HS-5 (cell line): ENCODE data around the gene RALGPS1.

ENCODE experiments used
- DNase-seq: peaks from one replicate; pipeline ENCODE4 v3.0.0-alpha.2; 2012; ENCODE audit warnings: low read depth

The RALGPS1 gene

GRCh38 chr9:127099664-127100063 is 185.1 kb downstream of the RALGPS1 start:
- no peak for DNase-seq

- DNase-seq = no peak
Measured at GRCh38 chr9:127102176-127102575, 187.6 kb downstream of the RALGPS1 start.

DNA sequence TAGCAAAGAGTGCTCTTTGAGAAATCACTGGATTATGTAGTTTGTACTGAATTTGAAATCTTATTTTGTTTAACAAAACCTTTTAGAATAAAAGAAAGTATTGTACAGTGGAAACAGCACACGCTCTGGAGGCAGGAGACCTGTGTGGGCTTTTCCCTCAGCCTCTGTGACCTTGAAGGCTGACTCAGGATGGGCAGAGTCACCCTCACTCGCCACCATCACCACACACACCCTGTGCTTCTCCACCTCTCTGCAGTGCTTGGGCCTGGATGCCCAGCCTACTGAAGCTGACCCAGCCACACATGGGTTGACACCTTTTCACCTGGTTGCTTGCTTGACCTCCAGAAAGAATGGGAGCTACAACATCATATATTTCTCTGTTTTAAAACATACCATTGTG is 188.2 kb downstream of the RALGPS1 start:
- no peak for DNase-seq

GRCh38 chr9:127104581-127105311 is 190.2 kb downstream of the RALGPS1 start:
- no peak for DNase-seq

DNA sequence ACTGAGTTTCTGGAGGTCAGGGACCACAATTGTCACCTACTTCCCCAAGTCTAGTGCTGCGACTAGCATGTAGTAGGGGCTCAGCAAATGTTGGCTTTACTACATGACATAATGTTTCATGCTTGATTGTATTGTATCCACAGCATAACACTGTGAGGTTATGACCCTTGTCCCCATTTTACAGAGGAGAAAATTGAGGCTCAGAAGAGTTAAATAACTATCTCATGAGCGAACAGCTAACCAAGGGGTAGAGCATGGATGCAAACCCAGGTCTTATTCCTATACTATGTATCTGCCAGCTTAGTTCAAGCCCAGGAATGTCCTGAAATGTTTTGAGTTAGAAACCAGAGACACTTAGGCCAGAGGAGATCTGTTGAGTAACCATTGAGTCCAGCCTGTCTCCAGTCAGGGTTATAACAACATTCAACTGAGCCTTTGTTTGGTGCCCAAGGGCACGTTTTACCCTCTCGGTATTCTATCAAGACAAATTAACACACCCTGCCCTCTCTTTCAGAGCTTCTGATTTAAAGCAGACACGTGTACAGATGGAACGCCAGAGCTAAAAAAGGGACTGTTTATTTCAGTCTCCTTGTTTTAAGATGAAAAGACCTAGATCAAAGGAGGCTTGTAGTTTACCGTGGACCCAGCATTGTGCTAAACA is 191.4 kb downstream of the RALGPS1 start:
- no peak for DNase-seq

DNA sequence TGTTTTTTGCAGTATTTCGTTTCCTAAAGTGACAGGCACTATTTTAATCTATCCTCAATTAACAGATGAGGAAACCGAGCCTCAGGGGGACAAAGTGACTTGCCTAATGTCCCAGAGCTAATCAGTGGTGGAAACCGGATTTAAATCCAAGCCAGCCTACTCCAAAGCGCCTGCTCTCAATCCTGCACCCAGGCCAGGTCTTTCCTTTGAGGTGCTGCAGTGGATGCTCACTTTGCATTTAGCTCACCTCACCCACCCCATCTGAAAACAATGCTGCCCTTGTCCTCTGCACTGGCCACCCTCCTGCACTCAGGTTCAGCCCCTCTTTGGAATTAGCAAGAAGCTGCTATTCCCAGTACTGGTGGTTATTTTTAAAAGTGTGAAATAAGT is 191.9 kb downstream of the RALGPS1 start:
- DNase-seq = no peak

- DNase-seq = no peak
Measured at GRCh38 chr9:127107171-127107928, 192.8 kb downstream of the RALGPS1 start.

GRCh38 chr9:127107929-127108876 is 193.6 kb downstream of the RALGPS1 start:
- DNase-seq = no peak

DNA sequence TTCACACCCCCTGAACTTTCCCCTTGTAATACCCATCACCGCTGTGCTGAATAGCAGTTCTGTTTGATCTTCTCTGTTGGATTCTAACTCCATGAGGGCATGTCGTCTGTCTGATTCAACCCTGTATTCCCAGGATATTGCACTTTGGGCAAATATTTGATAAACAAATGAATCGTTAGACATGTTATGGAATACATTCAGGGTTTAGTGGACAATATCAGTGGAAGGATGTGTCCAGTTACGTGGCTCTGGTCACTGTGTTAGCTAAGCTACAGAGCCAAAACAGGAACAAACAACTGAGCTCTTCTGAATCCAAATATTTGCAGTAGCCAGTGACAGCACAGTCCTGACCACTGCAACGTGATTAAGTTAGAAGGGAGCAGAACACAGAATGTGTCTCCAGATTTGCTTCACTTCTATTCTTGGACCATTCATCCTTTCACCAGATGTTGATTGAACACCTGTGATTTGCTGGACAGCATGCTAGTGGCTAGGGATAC is 194.7 kb downstream of the RALGPS1 start:
- DNase-seq = no peak

- DNase-seq = no peak
Measured at GRCh38 chr9:127112056-127112455, 197.5 kb downstream of the RALGPS1 start.

DNA sequence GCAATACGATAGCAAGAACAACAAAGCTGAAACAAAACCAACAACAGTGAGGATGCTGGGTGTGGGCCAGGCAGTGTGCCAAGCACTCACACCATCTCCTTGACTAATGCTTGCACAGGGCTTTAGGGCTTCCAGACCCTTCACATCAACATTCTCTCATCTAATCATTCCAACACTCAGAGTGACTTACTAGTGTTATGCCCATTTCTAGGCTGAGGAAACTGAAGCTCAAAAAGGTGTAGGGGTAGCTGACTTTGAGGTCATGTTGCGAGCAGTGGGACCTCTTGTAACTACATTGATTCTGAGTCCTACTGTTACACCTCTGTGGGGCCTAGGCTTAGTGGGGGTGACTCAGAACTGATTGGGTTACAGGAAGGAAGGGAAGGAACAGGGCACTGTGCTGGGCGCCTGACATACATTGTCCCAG is 198.2 kb downstream of the RALGPS1 start:
- no peak for DNase-seq

DNA sequence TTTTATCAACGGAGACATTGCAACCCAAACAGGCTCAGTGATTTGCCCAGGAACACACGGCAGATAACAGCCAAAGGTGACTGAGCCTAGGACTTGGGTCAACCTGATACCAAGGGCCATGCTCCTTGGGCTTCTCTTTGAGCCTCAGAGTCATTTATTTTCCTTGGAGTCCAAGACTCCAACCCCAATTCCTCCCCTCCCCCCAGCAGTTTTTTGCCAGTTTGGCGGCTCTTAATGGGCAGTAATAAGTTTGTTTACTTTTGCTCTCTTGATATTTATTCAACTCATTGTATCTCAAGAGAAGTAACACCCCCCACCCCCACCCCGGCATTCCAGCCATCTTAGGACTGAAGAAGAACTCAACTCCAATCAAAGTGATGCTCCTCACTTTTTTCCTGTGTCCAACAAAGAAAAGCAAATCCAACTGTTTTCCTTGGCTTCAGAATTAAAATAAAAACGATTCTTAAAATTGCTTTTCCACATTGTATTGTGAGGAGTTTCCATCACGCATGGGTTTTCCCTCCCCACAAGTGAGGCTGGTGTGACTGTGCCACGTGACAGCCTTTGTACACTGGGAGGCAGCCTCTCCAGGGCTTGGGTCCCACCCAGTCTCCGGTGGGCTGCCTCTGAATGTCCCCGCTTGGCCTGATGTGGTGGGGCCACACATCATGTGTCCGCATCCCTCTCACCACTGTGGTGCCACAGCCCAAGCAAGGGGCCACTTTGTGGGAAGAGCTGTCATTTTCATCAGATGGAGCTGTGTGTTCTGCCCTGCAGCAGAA is 198.8 kb downstream of the RALGPS1 start:
- no peak for DNase-seq

GRCh38 chr9:127114606-127115005 is 200.0 kb downstream of the RALGPS1 start:
- DNase-seq = no peak

DNA sequence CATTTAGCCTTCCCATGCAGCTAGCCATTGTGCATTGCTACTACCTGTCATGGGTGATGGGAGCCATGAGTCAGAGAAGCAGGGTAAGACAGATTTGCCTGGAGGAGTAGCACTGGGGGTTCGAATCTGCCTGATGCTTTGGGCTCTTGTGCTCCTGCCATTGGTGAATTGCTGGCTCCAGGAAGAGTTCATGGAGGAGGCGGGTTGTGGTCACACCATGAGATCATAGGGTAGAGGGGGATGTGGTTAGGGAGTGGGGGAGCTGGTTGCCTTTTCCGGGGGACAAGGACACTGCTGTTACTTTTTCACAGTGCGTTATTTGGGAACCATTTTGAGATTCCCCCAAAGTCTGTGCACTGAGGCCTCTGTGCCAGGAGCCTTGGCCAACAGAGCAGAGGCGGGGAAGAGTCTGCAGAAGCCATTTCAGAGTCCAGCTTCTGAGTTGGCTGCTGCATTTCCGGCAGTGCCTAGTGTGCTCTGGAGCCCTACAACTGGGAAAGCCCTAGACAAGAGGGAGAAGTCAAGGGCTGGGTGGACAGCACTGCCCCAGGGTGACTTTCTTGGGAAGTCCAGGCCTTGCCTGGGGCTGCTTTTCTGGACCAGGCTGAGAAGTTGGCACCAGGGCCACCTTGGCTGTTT is 201.6 kb downstream of the RALGPS1 start:
- DNase-seq = no peak

- DNase-seq = no peak
Measured at GRCh38 chr9:127116957-127117356, 202.4 kb downstream of the RALGPS1 start.

DNA sequence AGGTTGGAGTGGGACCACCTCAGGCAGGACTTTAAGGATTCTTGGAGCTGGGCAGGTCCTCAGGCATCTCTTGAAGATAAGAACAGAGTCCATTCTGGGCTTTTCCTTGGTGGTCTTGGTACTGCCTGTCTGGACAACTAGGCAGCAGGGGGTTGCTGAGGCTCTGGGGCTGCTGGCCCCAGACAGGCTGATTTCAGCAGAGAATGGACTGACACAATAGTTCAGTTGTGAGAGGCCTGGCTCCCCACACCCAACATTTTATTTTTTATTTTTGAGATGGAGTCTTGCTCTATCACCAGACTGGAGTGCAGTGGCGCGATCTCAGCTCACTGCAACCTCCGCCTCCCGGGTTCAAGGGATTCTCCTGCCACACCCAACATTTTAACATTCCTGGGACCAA is 203.2 kb downstream of the RALGPS1 start:
- no peak for DNase-seq

DNA sequence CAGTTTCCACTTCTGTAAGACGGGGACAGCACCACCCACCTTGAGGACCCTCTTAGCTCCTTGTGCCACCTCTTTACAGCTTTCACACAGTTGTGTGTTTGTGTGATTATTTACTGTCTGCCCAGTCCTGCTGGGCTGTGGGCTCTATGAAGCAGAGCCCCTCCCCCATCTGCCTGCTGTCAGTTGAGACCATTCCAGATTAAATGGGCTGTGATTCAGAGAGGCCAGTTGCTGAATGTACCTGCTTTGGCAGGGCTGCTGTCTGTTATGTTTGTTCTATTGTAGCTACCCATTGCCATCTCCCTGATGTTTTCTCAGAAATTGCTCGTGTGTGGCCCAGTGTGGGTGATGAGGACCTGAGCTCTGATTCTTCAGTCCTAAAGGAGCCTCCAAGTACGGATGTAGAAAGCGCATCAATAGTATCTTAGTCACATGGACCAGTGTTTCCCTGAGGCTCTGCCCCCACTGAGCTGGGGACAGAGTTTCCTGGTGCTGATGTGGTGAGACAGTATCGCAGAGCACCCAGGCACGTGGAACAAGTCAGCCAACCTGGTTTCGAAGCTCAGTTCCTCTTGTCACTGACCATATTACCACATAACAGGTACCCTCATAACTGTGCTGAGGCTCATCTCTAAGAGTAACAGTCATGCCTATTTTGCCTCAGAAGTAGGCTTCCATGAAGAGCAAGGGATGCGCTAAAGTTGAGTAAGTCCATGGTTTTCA is 204.2 kb downstream of the RALGPS1 start:
- no peak for DNase-seq

GRCh38 chr9:127119320-127119709 is 204.7 kb downstream of the RALGPS1 start:
- no peak for DNase-seq

DNA sequence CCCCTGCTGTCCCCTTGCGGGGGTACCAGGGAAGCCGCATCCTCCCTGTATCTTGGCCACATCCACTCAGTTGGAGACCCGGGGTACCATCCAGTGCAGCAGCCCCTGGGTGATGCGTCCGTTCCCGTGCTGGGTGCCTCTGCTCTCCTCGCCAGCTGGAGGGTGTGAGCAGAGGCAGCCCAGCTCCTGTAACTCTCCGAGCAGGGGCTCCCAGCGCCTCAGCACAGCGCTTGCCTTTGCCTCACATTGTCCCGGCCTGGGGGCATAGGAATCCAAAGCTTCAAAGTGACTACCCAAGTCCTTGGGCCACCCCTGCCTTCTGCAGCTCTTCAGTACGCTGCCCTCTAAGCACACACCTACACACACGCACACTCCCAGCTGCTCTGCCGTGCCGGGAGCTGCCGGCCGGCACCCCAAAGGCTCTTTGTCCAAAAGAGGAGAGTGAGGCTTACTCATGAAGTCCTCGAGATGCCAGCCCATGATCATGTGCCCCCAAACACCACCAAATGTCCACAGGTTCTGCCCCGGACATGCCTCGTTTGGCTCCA is 207.1 kb downstream of the RALGPS1 start:
- DNase-seq = no peak
